ENCODE results near the gene CEP135.

DNA sequence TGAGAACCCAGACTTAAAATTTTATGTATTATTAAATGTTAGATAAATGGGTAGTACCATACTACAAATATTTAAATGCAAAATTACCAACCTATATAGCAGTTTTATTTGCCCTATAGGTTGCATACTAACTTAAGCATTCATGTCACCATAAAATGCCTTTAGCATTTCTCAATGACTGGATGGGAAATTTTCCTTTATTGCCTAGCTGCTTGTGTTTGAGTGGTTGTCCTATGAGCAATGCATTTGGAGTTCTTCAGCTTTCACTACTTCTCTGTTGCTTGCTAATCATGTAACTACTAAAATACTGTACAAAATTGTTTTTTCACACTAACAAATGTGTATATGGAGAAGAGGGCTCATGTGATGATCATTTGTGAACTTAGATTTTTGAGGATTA is 44.2 kb upstream of the CEP135 start:
- TF ChIP-seq, protein P1, sequence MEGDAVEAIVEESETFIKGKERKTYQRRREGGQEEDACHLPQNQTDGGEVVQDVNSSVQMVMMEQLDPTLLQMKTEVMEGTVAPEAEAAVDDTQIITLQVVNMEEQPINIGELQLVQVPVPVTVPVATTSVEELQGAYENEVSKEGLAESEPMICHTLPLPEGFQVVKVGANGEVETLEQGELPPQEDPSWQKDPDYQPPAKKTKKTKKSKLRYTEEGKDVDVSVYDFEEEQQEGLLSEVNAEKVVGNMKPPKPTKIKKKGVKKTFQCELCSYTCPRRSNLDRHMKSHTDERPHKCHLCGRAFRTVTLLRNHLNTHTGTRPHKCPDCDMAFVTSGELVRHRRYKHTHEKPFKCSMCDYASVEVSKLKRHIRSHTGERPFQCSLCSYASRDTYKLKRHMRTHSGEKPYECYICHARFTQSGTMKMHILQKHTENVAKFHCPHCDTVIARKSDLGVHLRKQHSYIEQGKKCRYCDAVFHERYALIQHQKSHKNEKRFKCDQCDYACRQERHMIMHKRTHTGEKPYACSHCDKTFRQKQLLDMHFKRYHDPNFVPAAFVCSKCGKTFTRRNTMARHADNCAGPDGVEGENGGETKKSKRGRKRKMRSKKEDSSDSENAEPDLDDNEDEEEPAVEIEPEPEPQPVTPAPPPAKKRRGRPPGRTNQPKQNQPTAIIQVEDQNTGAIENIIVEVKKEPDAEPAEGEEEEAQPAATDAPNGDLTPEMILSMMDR (IDR thresholded peaks at IDR 0.05), result no peak
- TF ChIP-seq POLR2AphosphoS5 (IDR thresholded peaks at IDR 0.05) (no peak), POLR2A (IDR thresholded peaks at IDR 0.05) (no peak), EP300 (IDR thresholded peaks at IDR 0.05) (no peak)
